ENCODE data around the gene SCFD2. TPM values are rescaled to one million over a fixed set of nuclear protein-coding genes. Genes with fewer than 3 reads are reported as not detected.

SCFD2 gene
- total and polyA plus RNA-seq, 4 donors = 5.2 to 28.7 (median 16.4) TPM

DNA sequence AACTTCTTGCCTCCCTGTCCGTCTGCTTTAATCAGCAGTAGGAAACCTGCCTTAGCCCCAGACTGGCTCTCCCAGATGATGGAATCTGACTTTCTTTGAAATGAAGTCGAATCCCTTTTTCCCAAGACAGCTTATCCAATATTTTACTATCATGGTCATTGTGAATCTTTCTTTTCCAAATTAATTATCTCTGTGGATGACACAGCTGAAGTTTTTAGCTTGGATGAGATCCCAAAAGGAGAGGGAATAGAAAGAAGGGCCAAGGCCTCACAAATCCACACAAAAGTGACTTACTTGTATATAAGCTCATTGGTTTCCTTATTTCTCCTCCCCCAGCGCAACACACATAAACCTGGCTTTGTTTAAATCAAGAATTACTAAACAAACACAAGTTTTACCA lies 403.1 kb downstream of the SCFD2 start:
- H3K4me3 ChIP-seq = no peak overlapping the region
- no peaks in the 10 kb centered on the region for H3K27me3 ChIP-seq (ENCODE audit: control insufficient read depth in 3 of 3, insufficient read depth in 3 of 3, low read length in 2 of 3)
- peaks cover 2 to 32% (median 12%) of the 10 kb centered on the region in 5 donors for H3K4me1 ChIP-seq (ENCODE audit: control insufficient read depth in 5 of 5, insufficient read depth in 5 of 5, low read length in 5 of 5)
- H3K27ac ChIP-seq (ENCODE audit: low read depth in 1 of 2, low read length in 1 of 2) = no peak overlapping the region
- DNase-seq (no peak), ATAC-seq (ENCODE audit: insufficient read depth, low FRiP score) (no peak)
- no peak for TF ChIP-seq CTCF (IDR thresholded peaks at IDR 0.05; ENCODE audit: control extremely low read depth, extremely low read depth)
- H3K9ac ChIP-seq (ENCODE audit: insufficient read depth in 1 of 2, low read length in 2 of 2) = no peak overlapping the region
- 90 to 93% methylated on average over 3 of the region's 3 CpGs for WGBS, 2 donors
- no peaks in the 10 kb centered on the region for H3K36me3 ChIP-seq (ENCODE audit: control insufficient read depth in 4 of 4, insufficient read depth in 4 of 4, low read length in 4 of 4)
- no peaks in the 10 kb centered on the region for H3K9me3 ChIP-seq (ENCODE audit: control insufficient read depth in 4 of 4, insufficient read depth in 3 of 4, low read length in 3 of 4)

- Histone ChIP-seq H3K27me3 (ENCODE audit: control insufficient read depth in 3 of 3, insufficient read depth in 3 of 3, low read length in 2 of 3) (no peaks in the 10 kb centered on the region), H3K9me3 (ENCODE audit: control insufficient read depth in 4 of 4, insufficient read depth in 3 of 4, low read length in 3 of 4) (no peaks in the 10 kb centered on the region), H3K4me3 (no peak overlapping the region), H3K4me1 (ENCODE audit: control insufficient read depth in 5 of 5, insufficient read depth in 5 of 5, low read length in 5 of 5) (peaks cover 2 to 41% (median 21%) of the 10 kb centered on the region in 5 donors), H3K27ac (ENCODE audit: low read depth in 1 of 2, low read length in 1 of 2) (no peak overlapping the region), H3K36me3 (ENCODE audit: control insufficient read depth in 4 of 4, insufficient read depth in 4 of 4, low read length in 4 of 4) (no peaks in the 10 kb centered on the region), H3K9ac (ENCODE audit: insufficient read depth in 1 of 2, low read length in 2 of 2) (no peak overlapping the region)
- WGBS, 2 donors = 93% methylated on average over 3 of the region's 3 CpGs
- DNase-seq (no peak), ATAC-seq (ENCODE audit: insufficient read depth, low FRiP score) (no peak)
- TF ChIP-seq CTCF (IDR thresholded peaks at IDR 0.05; ENCODE audit: control extremely low read depth, extremely low read depth) = no peak
Measured at GRCh38 chr4:52961666-52962412, 404.0 kb downstream of the SCFD2 start.

DNA sequence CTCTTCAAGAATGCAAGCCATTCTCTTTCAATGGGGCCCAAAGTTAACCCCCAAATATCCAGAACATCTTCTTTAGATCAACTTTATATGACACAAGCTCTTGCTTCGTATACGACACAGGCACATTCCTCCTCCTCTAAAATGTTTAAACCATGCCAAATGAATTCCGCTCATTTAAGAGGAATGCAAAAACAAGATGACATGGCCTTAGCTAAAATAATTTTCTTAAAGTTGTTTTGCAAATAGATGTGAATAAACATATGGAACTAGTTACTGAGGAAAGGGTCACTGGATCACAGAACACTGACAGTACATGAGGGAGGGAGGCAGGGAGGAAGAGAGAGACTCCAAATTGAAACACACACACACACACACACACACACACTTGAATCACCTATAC lies 406.3 kb downstream of the SCFD2 start:
- H3K9ac ChIP-seq (ENCODE audit: insufficient read depth in 1 of 2, low read length in 2 of 2) = no peak overlapping the region
- no peak for ATAC-seq (ENCODE audit: insufficient read depth, low FRiP score)
- no peaks in the 10 kb centered on the region for H3K27me3 ChIP-seq (ENCODE audit: control insufficient read depth in 3 of 3, insufficient read depth in 3 of 3, low read length in 2 of 3)
- H3K4me3 ChIP-seq = no peak overlapping the region
- no peak overlapping the region for H3K27ac ChIP-seq (ENCODE audit: low read depth in 1 of 2, low read length in 1 of 2)
- no peak for TF ChIP-seq CTCF (IDR thresholded peaks at IDR 0.05; ENCODE audit: control extremely low read depth, extremely low read depth)
- peaks cover 4 to 47% (median 27%) of the 10 kb centered on the region in 5 donors for H3K4me1 ChIP-seq (ENCODE audit: control insufficient read depth in 5 of 5, insufficient read depth in 5 of 5, low read length in 5 of 5)
- 86 to 89% methylated on average over 3 of the region's 3 CpGs for WGBS, 2 donors
- peak in 2 of 3 donors; percentile 64 to 70 for DNase-seq
- H3K36me3 ChIP-seq (ENCODE audit: control insufficient read depth in 4 of 4, insufficient read depth in 4 of 4, low read length in 4 of 4) = no peaks in the 10 kb centered on the region
- H3K9me3 ChIP-seq (ENCODE audit: control insufficient read depth in 4 of 4, insufficient read depth in 3 of 4, low read length in 3 of 4) = no peaks in the 10 kb centered on the region

Data from lung (tissue), 12 donors.